Measurements from ENCODE around the gene CD99L2.

CD99L2 gene

DNA sequence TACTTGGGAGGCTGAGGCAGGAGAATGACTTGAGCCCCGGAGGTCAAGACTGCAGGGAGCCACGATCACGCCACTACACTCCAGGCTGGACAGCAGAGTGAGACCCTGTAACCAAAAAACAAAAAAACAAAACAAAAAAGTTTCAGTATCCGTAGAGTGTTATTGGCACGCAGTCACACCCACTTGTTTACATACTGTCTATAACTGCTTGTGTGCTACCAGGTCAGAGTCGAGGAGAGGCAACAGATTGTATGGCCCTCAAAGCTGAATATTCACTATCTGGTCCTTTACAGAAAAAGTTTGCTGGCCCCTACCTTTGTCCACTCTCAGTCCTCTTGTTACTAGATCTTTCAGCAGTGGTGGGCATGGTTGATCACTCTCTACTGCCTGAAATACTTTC is 8.2 kb upstream of the CD99L2 start:
- Histone ChIP-seq H3K27me3 (ENCODE audit: insufficient read depth, low read length) (no peaks in the 10 kb centered on the region), H3K9me3 (ENCODE audit: low read length) (no peaks in the 10 kb centered on the region), H4K20me1 (ENCODE audit: insufficient read depth, low read length) (no peaks in the 10 kb centered on the region), H3K4me3 (ENCODE audit: low read depth, low read length, poor library complexity, severe bottlenecking) (no peak overlapping the region), H2AFZ (ENCODE audit: low read length) (no peak overlapping the region), H3K9ac (ENCODE audit: low read length) (no peak overlapping the region), H3K4me2 (ENCODE audit: low read length) (no peak overlapping the region), H3K36me3 (ENCODE audit: insufficient read depth, low read length) (no peaks in the 10 kb centered on the region), H3F3A (ENCODE audit: insufficient read depth, low read length) (no peaks in the 10 kb centered on the region), H3K9me2 (ENCODE audit: low read depth, low read length) (no peaks in the 10 kb centered on the region), H3K79me2 (ENCODE audit: insufficient read depth, low read length) (no peaks in the 10 kb centered on the region), H3K4me1 (ENCODE audit: insufficient read depth, low read length, severe bottlenecking) (no peaks in the 10 kb centered on the region), H3K27ac (ENCODE audit: low read depth, low read length, poor library complexity, severe bottlenecking) (no peak overlapping the region)
- TF ChIP-seq, protein P1, sequence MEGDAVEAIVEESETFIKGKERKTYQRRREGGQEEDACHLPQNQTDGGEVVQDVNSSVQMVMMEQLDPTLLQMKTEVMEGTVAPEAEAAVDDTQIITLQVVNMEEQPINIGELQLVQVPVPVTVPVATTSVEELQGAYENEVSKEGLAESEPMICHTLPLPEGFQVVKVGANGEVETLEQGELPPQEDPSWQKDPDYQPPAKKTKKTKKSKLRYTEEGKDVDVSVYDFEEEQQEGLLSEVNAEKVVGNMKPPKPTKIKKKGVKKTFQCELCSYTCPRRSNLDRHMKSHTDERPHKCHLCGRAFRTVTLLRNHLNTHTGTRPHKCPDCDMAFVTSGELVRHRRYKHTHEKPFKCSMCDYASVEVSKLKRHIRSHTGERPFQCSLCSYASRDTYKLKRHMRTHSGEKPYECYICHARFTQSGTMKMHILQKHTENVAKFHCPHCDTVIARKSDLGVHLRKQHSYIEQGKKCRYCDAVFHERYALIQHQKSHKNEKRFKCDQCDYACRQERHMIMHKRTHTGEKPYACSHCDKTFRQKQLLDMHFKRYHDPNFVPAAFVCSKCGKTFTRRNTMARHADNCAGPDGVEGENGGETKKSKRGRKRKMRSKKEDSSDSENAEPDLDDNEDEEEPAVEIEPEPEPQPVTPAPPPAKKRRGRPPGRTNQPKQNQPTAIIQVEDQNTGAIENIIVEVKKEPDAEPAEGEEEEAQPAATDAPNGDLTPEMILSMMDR (IDR thresholded peaks at IDR 0.05; ENCODE audit: low read length) = no peak
- no peak for TF ChIP-seq EZH2 (IDR thresholded peaks at IDR 0.05; ENCODE audit: borderline replicate concordance, low read length)

DNA sequence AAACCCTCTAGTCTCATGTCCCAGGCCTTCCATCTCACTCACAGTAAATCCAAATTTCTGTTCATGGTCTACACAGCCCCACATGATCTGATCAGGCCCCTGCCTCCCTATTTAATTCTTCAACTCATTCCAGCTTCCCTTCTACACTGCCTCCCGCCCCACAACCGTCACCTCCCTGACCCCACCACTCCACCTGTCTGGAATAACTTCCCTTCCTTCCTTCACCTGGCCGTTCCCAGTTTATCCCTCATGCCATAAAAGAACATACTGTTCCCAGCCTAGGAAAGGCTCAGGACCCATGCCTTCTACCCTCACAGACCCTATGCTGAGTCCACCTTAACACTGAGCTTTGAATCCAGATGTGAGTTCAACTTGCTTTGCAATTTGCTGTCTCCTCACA is 6.8 kb upstream of the CD99L2 start:
- Histone ChIP-seq H3K9me3 (ENCODE audit: low read length) (no peaks in the 10 kb centered on the region), H3K4me3 (ENCODE audit: low read depth, low read length, poor library complexity, severe bottlenecking) (no peak overlapping the region), H4K20me1 (ENCODE audit: insufficient read depth, low read length) (no peaks in the 10 kb centered on the region), H2AFZ (ENCODE audit: low read length) (no peak overlapping the region), H3K27me3 (ENCODE audit: insufficient read depth, low read length) (no peaks in the 10 kb centered on the region), H3K9me2 (ENCODE audit: low read depth, low read length) (no peaks in the 10 kb centered on the region), H3K9ac (ENCODE audit: low read length) (no peak overlapping the region), H3K4me1 (ENCODE audit: insufficient read depth, low read length, severe bottlenecking) (no peaks in the 10 kb centered on the region), H3F3A (ENCODE audit: insufficient read depth, low read length) (no peaks in the 10 kb centered on the region), H3K27ac (ENCODE audit: low read depth, low read length, poor library complexity, severe bottlenecking) (no peak overlapping the region), H3K4me2 (ENCODE audit: low read length) (no peak overlapping the region), H3K36me3 (ENCODE audit: insufficient read depth, low read length) (no peaks in the 10 kb centered on the region), H3K79me2 (ENCODE audit: insufficient read depth, low read length) (no peaks in the 10 kb centered on the region)
- TF ChIP-seq, protein P1 (IDR thresholded peaks at IDR 0.05; ENCODE audit: low read length) = no peak
- no peak for TF ChIP-seq EZH2 (IDR thresholded peaks at IDR 0.05; ENCODE audit: borderline replicate concordance, low read length)

DNA sequence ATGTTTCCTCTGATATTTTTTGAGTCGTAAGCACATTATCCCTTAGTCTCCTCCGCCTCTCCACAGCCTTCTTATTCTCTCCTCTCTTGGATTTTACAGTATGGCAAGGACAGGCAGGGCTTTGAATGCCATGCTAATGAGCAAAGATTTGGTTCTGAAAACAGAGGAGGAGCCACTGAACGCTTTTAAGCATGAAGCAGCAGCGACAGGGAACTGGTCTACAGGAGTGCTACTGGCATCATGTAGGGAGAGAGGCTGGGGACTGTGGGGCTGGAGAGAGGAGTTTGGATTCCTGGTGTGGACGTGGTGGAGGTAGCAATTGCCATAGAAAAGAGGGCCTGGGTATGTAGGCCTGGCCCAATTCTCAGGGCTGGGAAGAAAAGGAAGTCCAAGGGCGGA is 4.6 kb upstream of the CD99L2 start:
- H3K9me2 ChIP-seq (ENCODE audit: low read depth, low read length) = no peaks in the 10 kb centered on the region
- no peaks in the 10 kb centered on the region for H3K36me3 ChIP-seq (ENCODE audit: insufficient read depth, low read length)
- H3K27ac ChIP-seq (ENCODE audit: low read depth, low read length, poor library complexity, severe bottlenecking) = no peak overlapping the region
- no peak overlapping the region for H3K9ac ChIP-seq (ENCODE audit: low read length)
- no peaks in the 10 kb centered on the region for H3K27me3 ChIP-seq (ENCODE audit: insufficient read depth, low read length)
- no peak overlapping the region for H3K4me2 ChIP-seq (ENCODE audit: low read length)
- no peak overlapping the region for H2AFZ ChIP-seq (ENCODE audit: low read length)
- H3K79me2 ChIP-seq (ENCODE audit: insufficient read depth, low read length) = no peaks in the 10 kb centered on the region
- no peaks in the 10 kb centered on the region for H4K20me1 ChIP-seq (ENCODE audit: insufficient read depth, low read length)
- no peaks in the 10 kb centered on the region for H3F3A ChIP-seq (ENCODE audit: insufficient read depth, low read length)
- no peaks in the 10 kb centered on the region for H3K9me3 ChIP-seq (ENCODE audit: low read length)
- no peak for TF ChIP-seq EZH2 (IDR thresholded peaks at IDR 0.05; ENCODE audit: borderline replicate concordance, low read length)
- TF ChIP-seq, protein P1 (IDR thresholded peaks at IDR 0.05; ENCODE audit: low read length) = no peak
- no peak overlapping the region for H3K4me3 ChIP-seq (ENCODE audit: low read depth, low read length, poor library complexity, severe bottlenecking)
- H3K4me1 ChIP-seq (ENCODE audit: insufficient read depth, low read length, severe bottlenecking) = no peaks in the 10 kb centered on the region
